Smooth muscle cell (in vitro differentiated cells): Measurements from ENCODE around the gene DENND6A. TPM values are rescaled to one million over a fixed set of nuclear protein-coding genes. Genes with fewer than 3 reads are reported as not detected.

Experiments
- DNase-seq: peaks from one replicate; lab custom pipeline; 2025; ENCODE audit not compliant: unreplicated experiment; lab: John Stamatoyannopoulos, UW
- H2AFZ ChIP-seq: fragments of 200-600 bp; sonication (generic); 2 replicates; pipeline ENCODE4 v1.6.0; 2016; ENCODE audit warnings: antibody characterized with exemption, low read depth, mild to moderate bottlenecking
- H3F3A ChIP-seq: fragments of 200-600 bp; sonication (generic); 2 replicates; pipeline ENCODE4 v1.6.0; 2017; ENCODE audit warnings: antibody characterized with exemption, low read depth
- H3K27ac ChIP-seq: fragments of 200-600 bp; sonication (generic); 2 replicates; pipeline ENCODE4 v1.5.1; 2016; ENCODE audit warnings: low read depth, mild to moderate bottlenecking
- H3K27me3 ChIP-seq: fragments of 200-600 bp; sonication (generic); 2 replicates; pipeline ENCODE4 v1.6.1; 2016; ENCODE audit warnings: low read depth, mild to moderate bottlenecking
- H3K36me3 ChIP-seq: fragments of 200-600 bp; sonication (generic); 2 replicates; pipeline ENCODE4 v1.5.1; 2016; ENCODE audit warnings: low read depth
- H3K4me1 ChIP-seq: fragments of 200-600 bp; sonication (generic); 2 replicates; pipeline ENCODE4 v1.5.1; 2016; ENCODE audit warnings: low read depth
- H3K4me2 ChIP-seq: fragments of 200-600 bp; sonication (generic); 2 replicates; pipeline ENCODE4 v1.6.0; 2016; ENCODE audit warnings: mild to moderate bottlenecking
- H3K4me3 ChIP-seq: fragments of 200-600 bp; sonication (generic); 2 replicates; pipeline ENCODE4 v1.5.1; 2016; ENCODE audit warnings: mild to moderate bottlenecking
- H3K79me2 ChIP-seq: fragments of 200-600 bp; sonication (generic); 2 replicates; pipeline ENCODE4 v1.6.0; 2016; ENCODE audit warnings: low read depth, mild to moderate bottlenecking
- H3K9ac ChIP-seq: fragments of 200-600 bp; sonication (generic); 2 replicates; pipeline ENCODE4 v1.6.0; 2016; ENCODE audit warnings: low read depth
- H3K9me3 ChIP-seq: fragments of 200-600 bp; sonication (generic); replicated peaks from 2 replicates; pipeline ENCODE4 v1.5.1; 2016; ENCODE audit warnings: low read depth
- H4K20me1 ChIP-seq: fragments of 200-600 bp; sonication (generic); 2 replicates; pipeline ENCODE4 v1.6.0; 2016; ENCODE audit warnings: low read depth
- WGBS: methylation state at CpG from one replicate; pipeline ENCODE4 v1.1.7; 2016; ENCODE audit warnings: low lambda C conversion rate; 5-methylcytosine and 5-hydroxymethylcytosine counted together
- polyA plus RNA-seq: library from polyadenylated mRNA; unstranded; fragments of >200 nt; fragmentation: Nextera tagmentation; extraction: Ambion mirVana; gene quantifications from 2 replicates; pipeline ENCODE4 v1.2.1, GENCODE V29; 2016
- small RNA-seq: library from RNA; depleted of rRNA; stranded (forward); fragments of <200 nt; gene quantifications from one replicate; pipeline ENCODE3, GENCODE V24; 2014
- total RNA-seq: library from RNA; depleted of rRNA; stranded (reverse); fragments of >200 nt; gene quantifications from 2 replicates; pipeline ENCODE4 v1.2.3, GENCODE V29; 2014
- TF ChIP-seq, protein P1 (sequence below): fragments of 200-600 bp; sonication (generic); IDR thresholded peaks from 2 replicates; pipeline ENCODE4 v1.5.1; 2017; ENCODE audit warnings: borderline replicate concordance, mild to moderate bottlenecking, antibody characterized with exemption; ENCODE audit not compliant: insufficient read depth, poor library complexity, severe bottlenecking

Gene DENND6A
- total and polyA plus RNA-seq, 2 experiments from 2014 or later, result 8.4 to 27.1 TPM

DNA sequence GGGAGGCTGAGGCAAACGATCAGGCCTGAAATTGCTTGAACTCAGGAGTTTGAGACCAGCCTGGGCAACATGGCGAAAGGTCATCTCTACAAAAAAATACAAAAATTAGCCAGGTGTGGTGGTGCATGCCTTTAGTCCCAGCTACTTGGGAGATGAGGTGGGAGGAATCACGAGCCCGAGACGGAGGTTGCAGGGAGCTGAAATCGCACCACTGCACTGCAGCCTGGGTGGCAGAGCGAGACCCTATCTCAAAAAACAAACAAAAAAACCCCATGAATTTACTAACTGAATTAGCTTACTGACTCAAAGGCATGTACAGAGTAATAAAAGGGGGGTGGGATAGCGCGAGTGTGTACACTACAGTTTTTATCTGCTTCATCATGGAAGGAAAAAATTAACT is 115.1 kb downstream of the DENND6A start:
- Histone ChIP-seq H3F3A (peaks cover 49% of the 10 kb centered on the region), H3K27me3 (no peaks in the 10 kb centered on the region), H3K79me2 (peaks cover 98% of the 10 kb centered on the region), H3K9me3 (no peaks in the 10 kb centered on the region), H3K36me3 (peaks cover 66% of the 10 kb centered on the region), H2AFZ (no peak overlapping the region), H3K4me2 (no peak overlapping the region), H3K27ac (peak overlapping the region; percentile 9), H3K9ac (no peak overlapping the region), H3K4me3 (no peak overlapping the region), H3K4me1 (no peaks in the 10 kb centered on the region), H4K20me1 (peaks cover 100% of the 10 kb centered on the region)
- TF ChIP-seq, protein P1, sequence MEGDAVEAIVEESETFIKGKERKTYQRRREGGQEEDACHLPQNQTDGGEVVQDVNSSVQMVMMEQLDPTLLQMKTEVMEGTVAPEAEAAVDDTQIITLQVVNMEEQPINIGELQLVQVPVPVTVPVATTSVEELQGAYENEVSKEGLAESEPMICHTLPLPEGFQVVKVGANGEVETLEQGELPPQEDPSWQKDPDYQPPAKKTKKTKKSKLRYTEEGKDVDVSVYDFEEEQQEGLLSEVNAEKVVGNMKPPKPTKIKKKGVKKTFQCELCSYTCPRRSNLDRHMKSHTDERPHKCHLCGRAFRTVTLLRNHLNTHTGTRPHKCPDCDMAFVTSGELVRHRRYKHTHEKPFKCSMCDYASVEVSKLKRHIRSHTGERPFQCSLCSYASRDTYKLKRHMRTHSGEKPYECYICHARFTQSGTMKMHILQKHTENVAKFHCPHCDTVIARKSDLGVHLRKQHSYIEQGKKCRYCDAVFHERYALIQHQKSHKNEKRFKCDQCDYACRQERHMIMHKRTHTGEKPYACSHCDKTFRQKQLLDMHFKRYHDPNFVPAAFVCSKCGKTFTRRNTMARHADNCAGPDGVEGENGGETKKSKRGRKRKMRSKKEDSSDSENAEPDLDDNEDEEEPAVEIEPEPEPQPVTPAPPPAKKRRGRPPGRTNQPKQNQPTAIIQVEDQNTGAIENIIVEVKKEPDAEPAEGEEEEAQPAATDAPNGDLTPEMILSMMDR, result no peak
- DNase-seq, result no peak
- WGBS, result 96% methylated on average over 9 of the region's 9 CpGs

DNA sequence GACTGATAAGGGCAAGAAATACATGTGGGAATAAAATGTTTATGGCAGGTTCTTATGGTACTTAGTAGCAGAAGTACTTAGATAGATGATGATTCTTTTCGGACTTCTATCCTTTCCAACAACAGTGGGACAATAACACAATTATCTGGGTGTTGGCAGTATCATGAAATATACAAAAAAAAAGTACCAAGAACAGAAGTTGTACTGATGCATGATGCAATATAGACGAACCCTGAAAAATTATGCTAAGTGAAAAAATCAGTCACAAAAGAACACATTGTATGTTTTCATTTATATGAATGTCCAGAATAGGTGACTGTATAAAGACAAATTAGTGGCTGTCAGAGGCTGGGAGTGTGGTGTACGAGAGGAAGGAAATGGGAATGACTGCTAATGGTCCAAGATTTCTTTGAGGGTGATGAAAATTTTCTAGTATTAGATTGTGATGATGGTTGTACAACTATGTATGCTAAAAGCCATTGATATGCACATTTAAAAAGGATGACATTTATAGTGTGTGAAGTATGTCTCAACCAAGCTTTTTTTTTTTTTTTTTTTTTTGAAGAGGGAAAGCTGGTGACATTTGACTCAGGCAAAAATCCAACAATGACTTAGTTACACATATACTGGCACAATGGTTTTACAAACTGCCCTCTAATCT is 116.8 kb downstream of the DENND6A start:
- Histone ChIP-seq H3K27ac (peak overlapping the region; percentile 9), H3K79me2 (peaks cover 89% of the 10 kb centered on the region), H3K4me2 (no peak overlapping the region), H2AFZ (no peak overlapping the region), H3K36me3 (peaks cover 73% of the 10 kb centered on the region), H3F3A (peaks cover 54% of the 10 kb centered on the region), H3K4me1 (no peaks in the 10 kb centered on the region), H3K9me3 (no peaks in the 10 kb centered on the region), H4K20me1 (peaks cover 100% of the 10 kb centered on the region), H3K27me3 (no peaks in the 10 kb centered on the region), H3K9ac (no peak overlapping the region), H3K4me3 (no peak overlapping the region)
- TF ChIP-seq, protein P1, result no peak
- 89% methylated on average over 3 of the region's 3 CpGs for WGBS
- DNase-seq, result no peak

Small RNAs within 50 kb of the gene (small RNA-seq; reads per million reads assigned to genes)
- not detected for gene RNU6ATAC26P

Other genes with a start within 250 kb of the DENND6A start
- gene DNAH12, start 148.7 kb downstream of the DENND6A start, total RNA-seq, result under 0.01 and 0.27 TPM in 2 replicates
- 0.18 TPM in 1 of 2 replicates, not detected in the other for gene DNAH12, start 148.7 kb downstream of the DENND6A start, polyA plus RNA-seq
- 8.6 and 10.8 TPM in 2 replicates for gene PDE12, start 136.8 kb downstream of the DENND6A start, total RNA-seq
- gene PDE12, start 136.8 kb downstream of the DENND6A start, polyA plus RNA-seq, result 6.7 and 7.8 TPM in 2 replicates
- gene ARF4, start 95.7 kb downstream of the DENND6A start, total RNA-seq, result 688 and 774 TPM in 2 replicates
- 574 and 688 TPM in 2 replicates for gene ARF4, start 95.7 kb downstream of the DENND6A start, polyA plus RNA-seq
- 42.8 and 49.6 TPM in 2 replicates for gene SLMAP, start 63.2 kb upstream of the DENND6A start, total RNA-seq
- 18.9 and 19.9 TPM in 2 replicates for gene SLMAP, start 63.2 kb upstream of the DENND6A start, polyA plus RNA-seq